SK-N-SH (cell line): ENCODE results near the gene RAD23A. TPM values are rescaled to one million over a fixed set of nuclear protein-coding genes. Genes with fewer than 3 reads are reported as not detected.

Experiments
- CTCF ChIA-PET: fragments of 300-600, 350-600 bp; formaldehyde crosslinking; extraction: SDS; loops from one replicate; lab custom pipeline; 2021; lab: Yijun Ruan, JAX
- POLR2A ChIA-PET: fragments of 350-600 bp; sonication (Branson Sonifier 250); formaldehyde crosslinking; extraction: SDS; loops from one replicate; lab custom pipeline; 2020; ENCODE audit warnings: antibody characterized with exemption, inconsistent platforms; lab: Yijun Ruan, JAX
- DNase-seq: peaks from one replicate; pipeline ENCODE4 v3.0.0; 2012
- H2AFZ ChIP-seq: fragments of 200-600 bp; sonication (generic); 2 replicates; pipeline ENCODE4 v1.8.1; 2016; ENCODE audit warnings: antibody characterized with exemption, mild to moderate bottlenecking, low read depth
- H3F3A ChIP-seq: fragments of 200-600 bp; sonication (generic); replicated peaks from 2 replicates; pipeline ENCODE3; 2016; ENCODE audit warnings: antibody characterized with exemption, mild to moderate bottlenecking; ENCODE audit not compliant: insufficient read depth
- H3K27ac ChIP-seq, 2 experiments: fragments of 200-500 bp in 1 of 2; fragments of 200-600 bp in 1 of 2; sonication (Bioruptor generic) in 1 of 2; sonication (generic), shearing (Covaris generic) in 1 of 2; 2 replicates each; pipeline versions ENCODE4 v1.5.1 to v1.6.1; 2014 to 2016; ENCODE audit warnings: low read depth in 2 of 2, inconsistent platforms in 1 of 2, low read length in 1 of 2, mild to moderate bottlenecking in 1 of 2, mixed read lengths in 1 of 2
- H3K27me3 ChIP-seq: fragments of 200-600 bp; sonication (generic), shearing (Covaris generic); 2 replicates; pipeline ENCODE4 v1.6.1; 2016; ENCODE audit warnings: mixed run types; ENCODE audit not compliant: insufficient read depth
- H3K36me3 ChIP-seq, 2 experiments: fragments of 200-500 bp in 1 of 2; fragments of 200-600 bp in 1 of 2; sonication (Bioruptor generic) in 1 of 2; sonication (generic) in 1 of 2; replicated peaks in 1 of 2; 2 replicates each; pipeline versions ENCODE3 to v1.5.1; 2014 to 2016; ENCODE audit warnings: low read length in 1 of 2, mild to moderate bottlenecking in 1 of 2; ENCODE audit not compliant: insufficient read depth in 2 of 2, control insufficient read depth in 1 of 2
- H3K4me1 ChIP-seq, 2 experiments: fragments of 200-500 bp in 1 of 2; fragments of 200-600 bp in 1 of 2; sonication (Bioruptor generic) in 1 of 2; sonication (generic), shearing (Covaris generic) in 1 of 2; 2 replicates each; pipeline versions ENCODE4 v1.5.1 to v1.6.1; 2014 to 2016; ENCODE audit warnings: low read depth in 1 of 2, low read length in 1 of 2, mixed run types in 1 of 2; ENCODE audit not compliant: insufficient read depth in 2 of 2, control insufficient read depth in 1 of 2
- H3K4me2 ChIP-seq: fragments of 200-600 bp; sonication (generic), shearing (Covaris generic); 2 replicates; pipeline ENCODE4 v1.6.1; 2017; ENCODE audit warnings: mixed run types
- H3K4me3 ChIP-seq, 2 experiments: fragments of 200-500 bp in 1 of 2; fragments of 200-600 bp in 1 of 2; sonication (Bioruptor generic) in 1 of 2; sonication (generic), shearing (Covaris generic) in 1 of 2; 2 replicates each; pipeline versions ENCODE4 v1.5.1 to v1.8.1; 2014 to 2016; ENCODE audit warnings: low read depth in 2 of 2, inconsistent platforms in 1 of 2, low read length in 1 of 2, mild to moderate bottlenecking in 1 of 2, mixed read lengths in 1 of 2, moderate library complexity in 1 of 2
- H3K79me2 ChIP-seq: fragments of 200-600 bp; sonication (generic); 2 replicates; pipeline ENCODE4 v1.8.1; 2017; ENCODE audit warnings: mild to moderate bottlenecking; ENCODE audit not compliant: insufficient read depth
- H3K9ac ChIP-seq: fragments of 200-600 bp; sonication (generic); 2 replicates; pipeline ENCODE4 v1.6.1; 2017; ENCODE audit warnings: mixed run types
- H3K9me2 ChIP-seq: fragments of 200-600 bp; sonication (generic); 2 replicates; pipeline ENCODE4 v1.6.1; 2017; ENCODE audit warnings: mixed run types
- H3K9me3 ChIP-seq: fragments of 200-600 bp; sonication (generic); 2 replicates; pipeline ENCODE4 v1.6.1; 2017; ENCODE audit warnings: mixed run types, mild to moderate bottlenecking, moderate library complexity
- H4K20me1 ChIP-seq: fragments of 200-600 bp; sonication (generic); 2 replicates; pipeline ENCODE4 v1.6.1; 2017; ENCODE audit warnings: mild to moderate bottlenecking, mixed run types; ENCODE audit not compliant: insufficient read depth
- ELF1 ChIP-seq: IDR thresholded peaks from 2 replicates; pipeline ENCODE4 v1.4.0; 2012
- EP300 ChIP-seq, 2 experiments: IDR thresholded peaks; 2 replicates each; pipeline versions ENCODE4 v1.4.0 to v1.6.1; 2012; ENCODE audit warnings: borderline replicate concordance in 1 of 2, low read depth in 1 of 2, low read length in 1 of 2
- EZH2phosphoT487 ChIP-seq: fragments of 200-600 bp; sonication (generic); IDR thresholded peaks from 2 replicates; pipeline ENCODE4 v1.6.1; 2017; ENCODE audit warnings: low read depth, mixed run types, mild to moderate bottlenecking, antibody characterized with exemption, moderate library complexity, borderline replicate concordance
- FOSL2 ChIP-seq: IDR thresholded peaks from 2 replicates; pipeline ENCODE4 v1.4.0; 2012; ENCODE audit warnings: low read depth, mild to moderate bottlenecking, moderate library complexity, borderline replicate concordance
- FOXJ3 ChIP-seq: sonication (generic); formaldehyde crosslinking; IDR thresholded peaks from 2 replicates; pipeline ENCODE4 v1.5.1; 2020; ENCODE audit warnings: mild to moderate bottlenecking, missing genetic modification reagents
- FOXM1 ChIP-seq: IDR thresholded peaks from 2 replicates; pipeline ENCODE4 v1.4.0; 2012; ENCODE audit warnings: low read depth, mild to moderate bottlenecking
- GABPA ChIP-seq: IDR thresholded peaks from 2 replicates; pipeline ENCODE4 v1.4.0; 2012; ENCODE audit warnings: low read depth, mild to moderate bottlenecking
- GATA2 ChIP-seq: sonication (generic); formaldehyde crosslinking; IDR thresholded peaks from 2 replicates; pipeline ENCODE4 v1.5.0; 2020; ENCODE audit warnings: mild to moderate bottlenecking, missing genetic modification reagents
- MXI1 ChIP-seq: IDR thresholded peaks from 2 replicates; pipeline ENCODE4 v1.6.1; 2012; ENCODE audit warnings: mild to moderate bottlenecking, low read depth, low read length, improper control_type of control experiment
- NFIC ChIP-seq: IDR thresholded peaks from 2 replicates; pipeline ENCODE4 v1.4.0; 2012; ENCODE audit warnings: borderline replicate concordance
- POLR2AphosphoS5 ChIP-seq: IDR thresholded peaks from 2 replicates; pipeline ENCODE4 v1.6.1; 2012; ENCODE audit warnings: low read depth, low read length
- RAD21 ChIP-seq: IDR thresholded peaks from 2 replicates; pipeline ENCODE4 v1.6.1; 2012; ENCODE audit warnings: mild to moderate bottlenecking, low read length
- RXRA ChIP-seq: IDR thresholded peaks from 2 replicates; pipeline ENCODE4 v1.4.0; 2012; ENCODE audit warnings: low read depth, mild to moderate bottlenecking, borderline replicate concordance
- TCF12 ChIP-seq: IDR thresholded peaks from 2 replicates; pipeline ENCODE4 v1.4.0; 2012
- YY1 ChIP-seq: IDR thresholded peaks from 2 replicates; pipeline ENCODE4 v1.4.0; 2012; ENCODE audit warnings: low read depth, mild to moderate bottlenecking
- ZBTB33 ChIP-seq: IDR thresholded peaks from 2 replicates; pipeline ENCODE4 v1.4.0; 2012; ENCODE audit warnings: low read depth, borderline replicate concordance
- WGBS: methylation state at CpG from one replicate; pipeline ENCODE4 v1.1.6; 2017; ENCODE audit warnings: low lambda C conversion rate; 5-methylcytosine and 5-hydroxymethylcytosine counted together
- polyA plus RNA-seq, 3 experiments: library from polyadenylated mRNA; depleted of rRNA; stranded (reverse); fragments of >200 nt; gene quantifications; 2 replicates each; pipeline ENCODE4 v1.2.3, GENCODE V29; 2012
- TF ChIP-seq, protein P1 (sequence below): fragments of 150-350 bp; IDR thresholded peaks from 2 replicates; pipeline ENCODE4 v1.6.1; 2016; ENCODE audit warnings: mild to moderate bottlenecking, low read depth, low read length
- TF ChIP-seq, protein P2 (sequence below): IDR thresholded peaks from 2 replicates; pipeline ENCODE4; 2012
- TF ChIP-seq, protein P3 (sequence below): IDR thresholded peaks from 2 replicates; pipeline ENCODE4 v1.4.0; 2012; ENCODE audit warnings: low read depth, borderline replicate concordance
- TF ChIP-seq, protein P4 (sequence below): fragments of 200-600 bp; sonication (generic); IDR thresholded peaks from 2 replicates; pipeline ENCODE4 v1.6.1; 2017; ENCODE audit warnings: antibody characterized with exemption, mild to moderate bottlenecking, moderate library complexity
- TF ChIP-seq, protein P5 (sequence below): IDR thresholded peaks from 2 replicates; pipeline ENCODE4 v1.6.1; 2012; ENCODE audit warnings: mild to moderate bottlenecking, low read depth, low read length, moderate library complexity

Gene RAD23A
- polyA plus RNA-seq, 1 of the 3 experiments (the other 2 are of a cell fraction) = 116 TPM

GRCh38 chr19:12937927-12938778 lies 7.5 kb upstream of the RAD23A start, which contains the start of gene CALR:
CALR (plus strand) TSS chr19:12938609; CDS start chr19:12938680, 71 bp downstream.
- ChIA-PET CTCF (interaction anchor here (0.8 to 1.8 kb wide), 4 partner anchors 13 to 104 kb away, joined by 3 to 9 read pairs (median 3); partner anchors contain the start of gene RTBDN), POLR2A (interaction anchor here (0.8 to 3.3 kb wide), 13 partner anchors 8 to 153 kb away, joined by 3 to 16 read pairs (median 5); partner anchors contain the start of genes DNASE2, GCDH, RAD23A and RTBDN)
- peak within 1 kb of the TSS; percentile 97 for H3K4me2 ChIP-seq
- H3K27ac ChIP-seq = peak within 1 kb of the TSS; percentile 71 to 83
- H3K4me1 ChIP-seq = peaks cover 19 to 31% of the 10 kb centered on the region in 2 experiments; a peak in 3 of 4 replicates
- H3K4me3 ChIP-seq = peak within 1 kb of the TSS; percentile 89 to 97
- H4K20me1 ChIP-seq = peaks cover 29% of the 10 kb centered on the region
- H3K9ac ChIP-seq = peak within 1 kb of the TSS; percentile 98
- H3K79me2 ChIP-seq = peaks cover 51% of the 10 kb centered on the region
- no peaks in the 10 kb centered on the region for H3K27me3 ChIP-seq
- DNase-seq = peak; percentile 96
- no peaks in the 10 kb centered on the region for H3K9me2 ChIP-seq
- peaks cover 42% of the 10 kb centered on the region for H3F3A ChIP-seq
- WGBS = under 1% methylated on average over 37 of the region's 63 CpGs
- peak within 1 kb of the TSS; percentile 73 for H2AFZ ChIP-seq
- peaks cover 18 to 40% of the 10 kb centered on the region in 2 experiments for H3K36me3 ChIP-seq
- H3K9me3 ChIP-seq = no peaks in the 10 kb centered on the region
- TF ChIP-seq, protein P1, sequence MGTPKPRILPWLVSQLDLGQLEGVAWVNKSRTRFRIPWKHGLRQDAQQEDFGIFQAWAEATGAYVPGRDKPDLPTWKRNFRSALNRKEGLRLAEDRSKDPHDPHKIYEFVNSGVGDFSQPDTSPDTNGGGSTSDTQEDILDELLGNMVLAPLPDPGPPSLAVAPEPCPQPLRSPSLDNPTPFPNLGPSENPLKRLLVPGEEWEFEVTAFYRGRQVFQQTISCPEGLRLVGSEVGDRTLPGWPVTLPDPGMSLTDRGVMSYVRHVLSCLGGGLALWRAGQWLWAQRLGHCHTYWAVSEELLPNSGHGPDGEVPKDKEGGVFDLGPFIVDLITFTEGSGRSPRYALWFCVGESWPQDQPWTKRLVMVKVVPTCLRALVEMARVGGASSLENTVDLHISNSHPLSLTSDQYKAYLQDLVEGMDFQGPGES = peak; percentile 91
- no peak; the same call in 1 of the 2 replicates for TF ChIP-seq ELF1
- peak; percentile 88; the same call in 1 of the 2 replicates for TF ChIP-seq MXI1
- TF ChIP-seq YY1 = peak; percentile 52; the same call in 1 of the 2 replicates
- TF ChIP-seq FOXJ3 (CRISPR knock-in tag) = no peak
- no peak for TF ChIP-seq FOSL2
- TF ChIP-seq RXRA = no peak
- TF ChIP-seq, protein P2, sequence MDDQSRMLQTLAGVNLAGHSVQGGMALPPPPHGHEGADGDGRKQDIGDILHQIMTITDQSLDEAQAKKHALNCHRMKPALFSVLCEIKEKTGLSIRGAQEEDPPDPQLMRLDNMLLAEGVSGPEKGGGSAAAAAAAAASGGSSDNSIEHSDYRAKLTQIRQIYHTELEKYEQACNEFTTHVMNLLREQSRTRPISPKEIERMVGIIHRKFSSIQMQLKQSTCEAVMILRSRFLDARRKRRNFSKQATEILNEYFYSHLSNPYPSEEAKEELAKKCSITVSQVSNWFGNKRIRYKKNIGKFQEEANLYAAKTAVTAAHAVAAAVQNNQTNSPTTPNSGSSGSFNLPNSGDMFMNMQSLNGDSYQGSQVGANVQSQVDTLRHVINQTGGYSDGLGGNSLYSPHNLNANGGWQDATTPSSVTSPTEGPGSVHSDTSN = peak; percentile 97
- no peak for TF ChIP-seq RAD21
- no peak for TF ChIP-seq ZBTB33
- no peak for TF ChIP-seq EP300 (IDR thresholded peaks at IDR 0.05; ENCODE audit: borderline replicate concordance in 1 of 2, low read depth in 1 of 2, low read length in 1 of 2)
- no peak for TF ChIP-seq GABPA
- TF ChIP-seq, protein P3, sequence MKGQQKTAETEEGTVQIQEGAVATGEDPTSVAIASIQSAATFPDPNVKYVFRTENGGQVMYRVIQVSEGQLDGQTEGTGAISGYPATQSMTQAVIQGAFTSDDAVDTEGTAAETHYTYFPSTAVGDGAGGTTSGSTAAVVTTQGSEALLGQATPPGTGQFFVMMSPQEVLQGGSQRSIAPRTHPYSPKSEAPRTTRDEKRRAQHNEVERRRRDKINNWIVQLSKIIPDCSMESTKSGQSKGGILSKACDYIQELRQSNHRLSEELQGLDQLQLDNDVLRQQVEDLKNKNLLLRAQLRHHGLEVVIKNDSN = peak; percentile 95
- TF ChIP-seq EZH2phosphoT487 = no peak
- TF ChIP-seq TCF12 = 0 out of 2 replicates have a peak, but pooled peaks have one; percentile 15
- TF ChIP-seq, protein P4, sequence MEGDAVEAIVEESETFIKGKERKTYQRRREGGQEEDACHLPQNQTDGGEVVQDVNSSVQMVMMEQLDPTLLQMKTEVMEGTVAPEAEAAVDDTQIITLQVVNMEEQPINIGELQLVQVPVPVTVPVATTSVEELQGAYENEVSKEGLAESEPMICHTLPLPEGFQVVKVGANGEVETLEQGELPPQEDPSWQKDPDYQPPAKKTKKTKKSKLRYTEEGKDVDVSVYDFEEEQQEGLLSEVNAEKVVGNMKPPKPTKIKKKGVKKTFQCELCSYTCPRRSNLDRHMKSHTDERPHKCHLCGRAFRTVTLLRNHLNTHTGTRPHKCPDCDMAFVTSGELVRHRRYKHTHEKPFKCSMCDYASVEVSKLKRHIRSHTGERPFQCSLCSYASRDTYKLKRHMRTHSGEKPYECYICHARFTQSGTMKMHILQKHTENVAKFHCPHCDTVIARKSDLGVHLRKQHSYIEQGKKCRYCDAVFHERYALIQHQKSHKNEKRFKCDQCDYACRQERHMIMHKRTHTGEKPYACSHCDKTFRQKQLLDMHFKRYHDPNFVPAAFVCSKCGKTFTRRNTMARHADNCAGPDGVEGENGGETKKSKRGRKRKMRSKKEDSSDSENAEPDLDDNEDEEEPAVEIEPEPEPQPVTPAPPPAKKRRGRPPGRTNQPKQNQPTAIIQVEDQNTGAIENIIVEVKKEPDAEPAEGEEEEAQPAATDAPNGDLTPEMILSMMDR = no peak
- no peak for TF ChIP-seq FOXM1
- TF ChIP-seq POLR2AphosphoS5 = peak; percentile 99
- TF ChIP-seq, protein P5, sequence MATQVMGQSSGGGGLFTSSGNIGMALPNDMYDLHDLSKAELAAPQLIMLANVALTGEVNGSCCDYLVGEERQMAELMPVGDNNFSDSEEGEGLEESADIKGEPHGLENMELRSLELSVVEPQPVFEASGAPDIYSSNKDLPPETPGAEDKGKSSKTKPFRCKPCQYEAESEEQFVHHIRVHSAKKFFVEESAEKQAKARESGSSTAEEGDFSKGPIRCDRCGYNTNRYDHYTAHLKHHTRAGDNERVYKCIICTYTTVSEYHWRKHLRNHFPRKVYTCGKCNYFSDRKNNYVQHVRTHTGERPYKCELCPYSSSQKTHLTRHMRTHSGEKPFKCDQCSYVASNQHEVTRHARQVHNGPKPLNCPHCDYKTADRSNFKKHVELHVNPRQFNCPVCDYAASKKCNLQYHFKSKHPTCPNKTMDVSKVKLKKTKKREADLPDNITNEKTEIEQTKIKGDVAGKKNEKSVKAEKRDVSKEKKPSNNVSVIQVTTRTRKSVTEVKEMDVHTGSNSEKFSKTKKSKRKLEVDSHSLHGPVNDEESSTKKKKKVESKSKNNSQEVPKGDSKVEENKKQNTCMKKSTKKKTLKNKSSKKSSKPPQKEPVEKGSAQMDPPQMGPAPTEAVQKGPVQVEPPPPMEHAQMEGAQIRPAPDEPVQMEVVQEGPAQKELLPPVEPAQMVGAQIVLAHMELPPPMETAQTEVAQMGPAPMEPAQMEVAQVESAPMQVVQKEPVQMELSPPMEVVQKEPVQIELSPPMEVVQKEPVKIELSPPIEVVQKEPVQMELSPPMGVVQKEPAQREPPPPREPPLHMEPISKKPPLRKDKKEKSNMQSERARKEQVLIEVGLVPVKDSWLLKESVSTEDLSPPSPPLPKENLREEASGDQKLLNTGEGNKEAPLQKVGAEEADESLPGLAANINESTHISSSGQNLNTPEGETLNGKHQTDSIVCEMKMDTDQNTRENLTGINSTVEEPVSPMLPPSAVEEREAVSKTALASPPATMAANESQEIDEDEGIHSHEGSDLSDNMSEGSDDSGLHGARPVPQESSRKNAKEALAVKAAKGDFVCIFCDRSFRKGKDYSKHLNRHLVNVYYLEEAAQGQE = no peak; the same call in 1 of the 2 replicates
- no peak; the same call in 1 of the 2 replicates for TF ChIP-seq NFIC
- TF ChIP-seq GATA2 (CRISPR knock-in tag) = no peak
